NT2/D1 (cell line): ENCODE measurements around the gene CD34.

ENCODE experiments used
- DNase-seq: peaks from one replicate; pipeline ENCODE4 v3.0.0-alpha.2; 2011; ENCODE audit warnings: low read depth, low spot score
- H3K27me3 ChIP-seq: 2 replicates; pipeline ENCODE4 v1.6.0; 2011; ENCODE audit warnings: mild to moderate bottlenecking; ENCODE audit not compliant: insufficient read length, insufficient read depth
- H3K36me3 ChIP-seq: 2 replicates; pipeline ENCODE4 v1.6.1; 2011; ENCODE audit warnings: mild to moderate bottlenecking, low read length, mixed read lengths; ENCODE audit not compliant: insufficient read depth, insufficient read length
- H3K4me1 ChIP-seq: 2 replicates; pipeline ENCODE4 v1.5.1; 2011; ENCODE audit not compliant: insufficient read depth, insufficient read length
- H3K4me3 ChIP-seq: 2 replicates; pipeline ENCODE4 v1.5.1; 2011; ENCODE audit warnings: low read depth; ENCODE audit not compliant: insufficient read length
- H3K9ac ChIP-seq: 2 replicates; pipeline ENCODE4 v1.6.0; 2011; ENCODE audit warnings: low read depth; ENCODE audit not compliant: insufficient read length
- H3K9me3 ChIP-seq: 2 replicates; pipeline ENCODE4 v1.5.1; 2011; ENCODE audit warnings: mild to moderate bottlenecking, low read length; ENCODE audit not compliant: insufficient read depth
- SUZ12 ChIP-seq: IDR thresholded peaks from 2 replicates; pipeline ENCODE4 v1.6.1; 2011; ENCODE audit not compliant: insufficient read length, insufficient read depth; ENCODE audit errors: extremely low read depth
- YY1 ChIP-seq: IDR thresholded peaks from 2 replicates; pipeline ENCODE4 v1.6.1; 2011; ENCODE audit not compliant: insufficient read length, insufficient read depth
- ZNF274 ChIP-seq: IDR thresholded peaks from 2 replicates; pipeline ENCODE4 v1.6.1; 2011; ENCODE audit warnings: mild to moderate bottlenecking, low read depth, low read length

CD34 gene

DNA sequence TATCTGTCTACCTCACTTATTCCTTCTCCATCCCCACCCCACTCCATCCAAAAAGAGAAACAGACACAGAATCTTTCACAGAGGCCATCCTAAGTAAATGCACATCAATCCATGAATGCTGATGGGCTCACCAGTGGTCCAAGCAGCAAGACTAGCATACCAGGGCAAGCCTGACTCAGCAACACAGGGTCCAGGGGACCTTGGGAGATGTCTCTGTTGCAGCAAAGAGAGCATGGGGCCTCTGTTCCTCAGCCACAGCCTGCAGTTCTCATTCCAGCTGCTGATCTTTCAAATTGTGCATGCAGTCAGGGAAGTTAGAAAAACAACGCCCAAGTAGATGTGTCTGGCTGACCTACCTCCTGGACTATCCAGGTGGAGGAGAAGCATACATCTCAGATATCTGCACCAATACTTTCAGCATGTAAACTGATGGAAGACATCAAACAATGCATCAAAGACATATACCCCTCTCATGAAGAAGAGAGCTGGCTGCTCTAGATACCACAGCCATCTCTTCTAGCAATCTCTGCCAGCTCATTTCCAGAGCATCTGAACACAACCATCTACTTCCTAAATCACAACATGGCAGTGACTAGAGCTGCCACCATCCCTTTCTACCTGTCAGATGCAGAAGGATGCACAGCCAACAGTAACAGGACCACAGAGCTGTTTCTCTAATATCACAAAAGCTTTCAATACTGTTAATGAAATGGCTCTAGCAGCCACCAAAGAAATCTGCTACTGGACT lies 54.5 kb downstream of the CD34 start:
- H3K9ac ChIP-seq, result no peak overlapping the region
- no peak for TF ChIP-seq YY1
- no peak for DNase-seq
- no peaks in the 10 kb centered on the region for H3K27me3 ChIP-seq
- H3K36me3 ChIP-seq, result no peaks in the 10 kb centered on the region
- no peaks in the 10 kb centered on the region for H3K9me3 ChIP-seq
- no peak overlapping the region for H3K4me3 ChIP-seq
- H3K4me1 ChIP-seq, result no peaks in the 10 kb centered on the region

DNA sequence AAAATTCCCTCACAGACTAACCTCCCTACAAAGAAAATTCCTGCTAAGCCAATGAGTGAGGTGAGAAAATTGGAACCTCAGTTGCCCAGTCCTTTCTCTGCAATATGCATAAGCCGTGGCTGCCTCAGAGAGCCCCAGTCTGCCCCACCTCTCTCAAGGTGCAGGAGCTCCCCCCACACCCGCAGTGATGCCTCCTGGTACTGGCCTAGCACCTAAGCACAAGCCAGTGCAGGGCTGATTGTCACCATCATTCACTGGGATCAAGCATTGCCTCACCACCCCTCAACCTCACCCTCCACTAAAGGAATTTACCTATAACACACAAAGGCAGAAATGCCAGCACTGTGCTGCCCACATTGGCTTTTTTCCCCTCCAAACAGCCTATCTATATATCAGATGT lies 56.9 kb downstream of the CD34 start:
- Histone ChIP-seq H3K36me3 (no peaks in the 10 kb centered on the region), H3K9ac (no peak overlapping the region), H3K4me3 (no peak overlapping the region), H3K9me3 (no peaks in the 10 kb centered on the region), H3K4me1 (no peaks in the 10 kb centered on the region), H3K27me3 (no peaks in the 10 kb centered on the region)
- no peak for TF ChIP-seq ZNF274
- no peak for TF ChIP-seq YY1
- no peak for TF ChIP-seq SUZ12
- no peak for DNase-seq

GRCh38 chr1:207853372-207853757 lies 57.6 kb downstream of the CD34 start:
- no peaks in the 10 kb centered on the region for H3K36me3 ChIP-seq
- H3K9ac ChIP-seq, result no peak overlapping the region
- H3K4me3 ChIP-seq, result no peak overlapping the region
- H3K9me3 ChIP-seq, result no peaks in the 10 kb centered on the region
- H3K4me1 ChIP-seq, result no peaks in the 10 kb centered on the region
- TF ChIP-seq SUZ12 (no peak), YY1 (no peak), ZNF274 (no peak)
- H3K27me3 ChIP-seq, result no peaks in the 10 kb centered on the region
- no peak for DNase-seq

GRCh38 chr1:207852576-207853371 lies 58.2 kb downstream of the CD34 start:
- TF ChIP-seq ZNF274, result no peak
- no peak for TF ChIP-seq SUZ12
- no peak for TF ChIP-seq YY1
- H3K4me1 ChIP-seq, result no peaks in the 10 kb centered on the region
- H3K27me3 ChIP-seq, result no peaks in the 10 kb centered on the region
- no peak overlapping the region for H3K4me3 ChIP-seq
- DNase-seq, result no peak
- no peak overlapping the region for H3K9ac ChIP-seq
- no peaks in the 10 kb centered on the region for H3K9me3 ChIP-seq
- H3K36me3 ChIP-seq, result no peaks in the 10 kb centered on the region

- Histone ChIP-seq H3K27me3 (no peaks in the 10 kb centered on the region), H3K4me3 (no peak overlapping the region), H3K4me1 (no peaks in the 10 kb centered on the region), H3K9ac (no peak overlapping the region), H3K36me3 (no peaks in the 10 kb centered on the region), H3K9me3 (no peaks in the 10 kb centered on the region)
- no peak for DNase-seq
- TF ChIP-seq YY1 (no peak), SUZ12 (no peak), ZNF274 (no peak)
Observed at GRCh38 chr1:207851696-207852095, 59.2 kb downstream of the CD34 start.

DNA sequence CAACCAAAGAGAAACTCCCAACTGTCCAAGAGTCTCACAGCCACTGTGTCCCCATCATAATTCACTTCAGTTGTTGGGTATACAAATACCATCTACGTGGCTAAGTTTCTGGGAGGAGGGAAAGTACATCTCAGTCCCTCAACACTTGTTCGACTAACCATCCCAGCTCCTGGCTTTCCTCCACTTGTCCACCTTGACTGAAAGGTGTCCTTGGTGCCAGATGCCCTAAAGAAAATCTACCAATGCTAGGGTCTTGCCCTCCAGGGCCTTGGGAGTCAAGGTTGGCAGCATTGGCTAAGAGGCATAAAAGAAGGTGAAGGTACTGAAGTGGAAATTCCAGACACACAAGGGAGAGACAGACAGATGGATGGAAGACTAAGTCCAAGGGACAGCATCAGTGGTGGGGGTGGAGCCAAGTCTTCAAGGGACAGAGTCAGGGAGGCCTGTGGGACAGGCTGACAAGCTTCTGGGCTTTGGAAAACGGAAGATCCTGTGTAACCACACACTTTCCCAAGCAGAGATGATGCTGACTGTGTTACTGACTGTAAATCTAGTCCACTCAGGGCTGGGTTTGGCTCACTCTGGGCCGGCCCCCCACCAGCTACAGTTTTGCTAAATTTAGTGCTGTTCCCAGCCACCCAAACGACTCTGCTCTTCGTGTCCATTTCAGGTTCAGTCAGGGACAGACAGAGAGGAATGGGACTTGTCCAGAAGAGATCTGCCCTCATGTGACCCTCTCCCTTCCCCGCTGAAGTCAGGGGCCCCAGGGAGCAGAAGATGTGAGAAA lies 60.1 kb downstream of the CD34 start:
- DNase-seq, result no peak
- Histone ChIP-seq H3K4me1 (no peaks in the 10 kb centered on the region), H3K9ac (no peak overlapping the region), H3K27me3 (no peaks in the 10 kb centered on the region), H3K36me3 (no peaks in the 10 kb centered on the region), H3K9me3 (no peaks in the 10 kb centered on the region), H3K4me3 (no peak overlapping the region)
- no peak for TF ChIP-seq YY1
- TF ChIP-seq SUZ12, result no peak
- TF ChIP-seq ZNF274, result no peak

DNA sequence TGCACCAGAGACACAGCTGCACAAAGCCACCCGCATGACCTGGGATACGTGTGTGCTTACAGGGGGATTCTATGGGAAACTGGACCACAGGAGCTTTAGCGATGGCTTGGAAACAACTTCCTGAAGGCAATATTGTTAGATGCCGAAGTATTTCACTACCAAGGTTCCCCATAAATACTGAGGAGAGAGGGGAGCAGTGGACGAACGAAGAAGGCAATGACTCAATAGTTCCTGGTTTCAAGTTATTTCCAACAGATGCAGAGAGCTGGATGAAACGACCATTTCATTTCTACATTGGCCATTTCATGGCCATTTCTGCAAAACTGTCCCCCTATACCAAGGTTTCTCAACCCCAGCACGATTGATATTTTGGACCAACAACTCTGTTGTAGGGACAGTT lies 61.3 kb downstream of the CD34 start:
- H3K36me3 ChIP-seq, result no peaks in the 10 kb centered on the region
- H3K4me3 ChIP-seq, result no peak overlapping the region
- no peak for TF ChIP-seq SUZ12
- TF ChIP-seq YY1, result no peak
- TF ChIP-seq ZNF274, result no peak
- H3K4me1 ChIP-seq, result no peaks in the 10 kb centered on the region
- no peaks in the 10 kb centered on the region for H3K9me3 ChIP-seq
- no peak overlapping the region for H3K9ac ChIP-seq
- no peak for DNase-seq
- no peaks in the 10 kb centered on the region for H3K27me3 ChIP-seq
